HepG2 (cell line): ENCODE data around the gene SLC22A5. TPM values are rescaled to one million over a fixed set of nuclear protein-coding genes. Genes with fewer than 3 reads are reported as not detected.

Source experiments
- ATAC-seq: fragments of 200-7000 bp; cut with Tn5 transposase; 3 replicates; pipeline ENCODE4 v1.9.1; 2020; ENCODE audit warnings: mild to moderate bottlenecking, moderate library complexity
- BruUV-seq: library from RNA; stranded (reverse); fragments of 400-500 nt; replicated peaks from 2 replicates; lab custom pipeline; 2021; lab: Mats Ljungman, UMichigan
- CTCF ChIA-PET: fragments of 300-600 bp; formaldehyde crosslinking; extraction: SDS; loops from one replicate; lab custom pipeline; 2021; ENCODE audit warnings: low total read pairs, inconsistent platforms, low intra/inter-chr PET ratio; lab: Yijun Ruan, JAX
- POLR2A ChIA-PET: fragments of 350-600 bp; sonication (Branson Sonifier 250); formaldehyde crosslinking; loops from one replicate; lab custom pipeline; 2020; ENCODE audit warnings: antibody characterized with exemption, inconsistent platforms; lab: Yijun Ruan, JAX
- DNase-seq: peaks from one replicate; pipeline ENCODE4 v3.0.0-alpha.2; 2015; ENCODE audit warnings: low spot score
- FAIRE-seq: peaks from 3 replicates; lab custom pipeline; 2011; peaks lifted over from hg19 to GRCh38; lab: Jason Lieb, UNC
- H2AFZ ChIP-seq: one replicate; pipeline ENCODE4 v1.6.1; 2011; ENCODE audit warnings: low read length, inconsistent platforms
- H3K27ac ChIP-seq: fragments of 300-600 bp; 3 replicates; pipeline ENCODE4 v1.8.0; 2011; ENCODE audit warnings: mixed run types, mild to moderate bottlenecking, mixed read lengths, low read length, inconsistent platforms; ENCODE audit not compliant: insufficient read depth; ENCODE audit errors: extremely low read length
- H3K27me3 ChIP-seq, 2 experiments: fragments of 200-600 bp in 1 of 2; 2 replicates in 1 of 2; 3 replicates in 1 of 2; pipeline versions ENCODE4 v1.6.0 to v1.8.0; 2011; ENCODE audit warnings: low read length in 2 of 2, mild to moderate bottlenecking in 2 of 2, moderate library complexity in 2 of 2, inconsistent platforms in 1 of 2; ENCODE audit not compliant: insufficient read depth in 2 of 2, control insufficient read depth in 1 of 2
- H3K36me3 ChIP-seq, 2 experiments: fragments of 200-600 bp in 1 of 2; replicated peaks in 1 of 2; 2 replicates in 1 of 2; 3 replicates in 1 of 2; pipeline versions ENCODE4 v1.5.1 to v1.8.0; 2011; ENCODE audit warnings: low read length in 2 of 2, inconsistent platforms in 1 of 2; ENCODE audit not compliant: insufficient read depth in 2 of 2, control insufficient read depth in 1 of 2
- H3K4me1 ChIP-seq: 2 replicates; pipeline ENCODE4 v1.5.1; 2012; ENCODE audit warnings: low read length, inconsistent platforms; ENCODE audit not compliant: insufficient read depth
- H3K4me2 ChIP-seq: 2 replicates; pipeline ENCODE4 v1.6.0; 2011; ENCODE audit warnings: low read depth, low read length, inconsistent platforms
- H3K4me3 ChIP-seq, 3 experiments: fragments of 200-600 bp in 1 of 3; sonication (generic), shearing (Covaris generic) in 1 of 3; replicated peaks in 1 of 3; 2 replicates each; pipeline ENCODE4 v1.5.1; 2011 to 2016; ENCODE audit warnings: low read length in 3 of 3, inconsistent platforms in 2 of 3, low read depth in 2 of 3, mild to moderate bottlenecking in 2 of 3, control low read depth in 1 of 3, mixed read lengths in 1 of 3; ENCODE audit not compliant: insufficient read depth in 1 of 3
- H3K79me2 ChIP-seq: one replicate; pipeline ENCODE4 v1.6.1; 2011; ENCODE audit warnings: low read length, inconsistent platforms; ENCODE audit not compliant: insufficient read depth
- H3K9ac ChIP-seq: 2 replicates; pipeline ENCODE4 v1.6.0; 2011; ENCODE audit warnings: mild to moderate bottlenecking, low read depth, low read length, inconsistent platforms; ENCODE audit not compliant: insufficient read depth
- H3K9me3 ChIP-seq: 2 replicates; pipeline ENCODE4 v1.5.1; 2012; ENCODE audit warnings: mild to moderate bottlenecking, low read length
- H4K20me1 ChIP-seq: 2 replicates; pipeline ENCODE4 v1.6.0; 2011; ENCODE audit warnings: inconsistent platforms, mild to moderate bottlenecking, low read length, moderate library complexity; ENCODE audit not compliant: insufficient read depth
- CBX2 ChIP-seq, 2 experiments: fragments of 200-600 bp in 1 of 2; sonication (generic); formaldehyde crosslinking in 1 of 2; IDR thresholded peaks; 2 replicates each; pipeline versions ENCODE4 v1.7.0 to v1.8.1; 2018 to 2022; ENCODE audit warnings: low read depth in 2 of 2, low read length in 1 of 2, mild to moderate bottlenecking in 1 of 2, missing genetic modification reagents in 1 of 2
- ELF1 ChIP-seq: sonication (generic); formaldehyde crosslinking; IDR thresholded peaks from 2 replicates; pipeline ENCODE4 v1.4.0; 2020; ENCODE audit warnings: missing genetic modification reagents
- MLLT10 ChIP-seq: sonication (generic); formaldehyde crosslinking; IDR thresholded peaks from 2 replicates; pipeline ENCODE4 v1.4.0; 2020; ENCODE audit warnings: missing genetic modification reagents
- MYC ChIP-seq: sonication (generic); formaldehyde crosslinking; IDR thresholded peaks from 2 replicates; pipeline ENCODE4 v1.9.0; 2021; ENCODE audit warnings: missing genetic modification reagents, borderline replicate concordance
- SNRNP70 ChIP-seq: fragments of 200-400 bp; formaldehyde crosslinking; IDR thresholded peaks from 2 replicates; pipeline ENCODE4 v1.6.1; 2017; ENCODE audit warnings: mild to moderate bottlenecking, low read depth, low read length, moderate library complexity
- SRSF9 ChIP-seq: fragments of 200-400 bp; formaldehyde crosslinking; IDR thresholded peaks from 2 replicates; pipeline ENCODE4 v1.6.1; 2018; ENCODE audit warnings: borderline replicate concordance, mild to moderate bottlenecking, low read depth, low read length; ENCODE audit not compliant: insufficient read depth, poor library complexity, severe bottlenecking
- ZBTB7A ChIP-seq: sonication (generic); formaldehyde crosslinking; IDR thresholded peaks from 2 replicates; pipeline ENCODE4 v1.8.0; 2022; ENCODE audit warnings: mild to moderate bottlenecking, missing genetic modification reagents
- ZNF143 ChIP-seq: sonication (generic); formaldehyde crosslinking; IDR thresholded peaks from 2 replicates; pipeline ENCODE4 v1.4.0; 2020; ENCODE audit warnings: missing genetic modification reagents
- WGBS: methylation state at CpG from one replicate; pipeline ENCODE4 v1.1.6; 2017; ENCODE audit warnings: low lambda C conversion rate; 5-methylcytosine and 5-hydroxymethylcytosine counted together
- in situ Hi-C: cut with HindIII; loops from 2 replicates; pipeline ENCODE4 v1.10.0; 2017; ENCODE audit warnings: low pct_unique_long_range_greater_than_20kb; ENCODE audit not compliant: extremely low pct_ligation_motif_present
- intact Hi-C: fragments of 100-400 bp; cut with micrococcal nuclease; formaldehyde crosslinking; loops from one replicate; pipeline ENCODE4 v1.10.0; 2022; ENCODE audit not compliant: unreplicated experiment
- polyA plus RNA-seq, 8 experiments: library from polyadenylated mRNA; depleted of rRNA in 3 of 8; stranded (reverse) in 7 of 8; unstranded in 1 of 8; fragments of >200 nt; fragmentation: Illumina TruSeq in 4 of 8; extraction: Trizol in 4 of 8; gene quantifications; 2 replicates each; pipeline versions ENCODE4 v1.2.1 to v1.2.3, GENCODE V29; 2011 to 2016; ENCODE audit warnings: low read depth in 4 of 8, missing spikeins in 1 of 8, mixed read lengths in 1 of 8; ENCODE audit not compliant: insufficient read depth in 1 of 8
- total RNA-seq, 5 experiments: library from RNA; depleted of rRNA; stranded (reverse); fragments of >200 nt; fragmentation: Illumina TruSeq; extraction: Trizol; gene quantifications; 2 replicates each; pipeline ENCODE4 v1.2.3, GENCODE V29; 2016; ENCODE audit warnings: low read depth in 1 of 5

Gene SLC22A5
- total and polyA plus RNA-seq, 2 of the 13 experiments (the other 11 are each of a cell fraction or from before 2014, with no cell fraction given), result 7.1 to 15.1 TPM

- TF ChIP-seq SRSF9 (no peak), CBX2 (IDR thresholded peaks at IDR 0.05; ENCODE audit: low read depth, low read length) (no peak), CBX2 (CRISPR knock-in tag; IDR thresholded peaks at IDR 0.05; ENCODE audit: low read depth) (no peak), ZNF143 (no peak), MYC (no peak), SNRNP70 (no peak), MLLT10 (CRISPR knock-in tag) (no peak), ELF1 (no peak), ZBTB7A (CRISPR knock-in tag) (no peak)
- Histone ChIP-seq H3K79me2 (no peaks in the 10 kb centered on the region), H3K9ac (no peak overlapping the region), H3K9me3 (no peaks in the 10 kb centered on the region), H3K27me3 (no peaks in the 10 kb centered on the region), H3K27ac (no peak overlapping the region), H3K36me3 (no peaks in the 10 kb centered on the region; a peak in 1 of 5 replicates), H2AFZ (no peak overlapping the region), H4K20me1 (no peaks in the 10 kb centered on the region), H3K4me1 (peaks cover 76% of the 10 kb centered on the region), H3K4me3 (no peak overlapping the region), H3K4me2 (no peak overlapping the region)
- ChIA-PET POLR2A (interaction anchor here (1.3 to 6.7 kb wide), 6 partner anchors 33 to 76 kb away, joined by 5 to 86 read pairs (median 6); partner anchors contain the start of gene IRF1), CTCF (interaction anchor here (1.1 to 1.9 kb wide), 2 partner anchors 43 to 75 kb away, joined by 3 to 8 read pairs; no protein-coding TSS in a partner anchor)
- DNase-seq (no peak), FAIRE-seq (no peak), ATAC-seq (no peak)
- WGBS, result 88% methylated on average over 5 of the region's 7 CpGs
- in situ Hi-C loops (loop anchor here (10.0 kb wide), 1 partner anchor 69 kb away; the partner anchor contains the start of gene IRF1), intact Hi-C loops (loop anchor here (2.0 kb wide), 1 partner anchor 75 kb away; no protein-coding TSS in a partner anchor)
- no TSS peak for BruUV-seq
Observed at GRCh38 chr5:132425975-132426524, 56.5 kb downstream of the SLC22A5 start.
